GM19463 (cell line): Measurements from ENCODE around the gene TAC1.
"Not testable (repeated sequence)": the region's sequence is repeated elsewhere in the genome, so short reads cannot be mapped to it uniquely, and the experiment has no call there.

Source experiments
- ATAC-seq: cut with Tn5 transposase; IDR thresholded peaks from one replicate; pipeline ENCODE4 v1.9.1; 2021; ENCODE audit warnings: mild to moderate bottlenecking, moderate library complexity; ENCODE audit not compliant: unreplicated experiment

Gene TAC1, protein sequence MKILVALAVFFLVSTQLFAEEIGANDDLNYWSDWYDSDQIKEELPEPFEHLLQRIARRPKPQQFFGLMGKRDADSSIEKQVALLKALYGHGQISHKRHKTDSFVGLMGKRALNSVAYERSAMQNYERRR

DNA sequence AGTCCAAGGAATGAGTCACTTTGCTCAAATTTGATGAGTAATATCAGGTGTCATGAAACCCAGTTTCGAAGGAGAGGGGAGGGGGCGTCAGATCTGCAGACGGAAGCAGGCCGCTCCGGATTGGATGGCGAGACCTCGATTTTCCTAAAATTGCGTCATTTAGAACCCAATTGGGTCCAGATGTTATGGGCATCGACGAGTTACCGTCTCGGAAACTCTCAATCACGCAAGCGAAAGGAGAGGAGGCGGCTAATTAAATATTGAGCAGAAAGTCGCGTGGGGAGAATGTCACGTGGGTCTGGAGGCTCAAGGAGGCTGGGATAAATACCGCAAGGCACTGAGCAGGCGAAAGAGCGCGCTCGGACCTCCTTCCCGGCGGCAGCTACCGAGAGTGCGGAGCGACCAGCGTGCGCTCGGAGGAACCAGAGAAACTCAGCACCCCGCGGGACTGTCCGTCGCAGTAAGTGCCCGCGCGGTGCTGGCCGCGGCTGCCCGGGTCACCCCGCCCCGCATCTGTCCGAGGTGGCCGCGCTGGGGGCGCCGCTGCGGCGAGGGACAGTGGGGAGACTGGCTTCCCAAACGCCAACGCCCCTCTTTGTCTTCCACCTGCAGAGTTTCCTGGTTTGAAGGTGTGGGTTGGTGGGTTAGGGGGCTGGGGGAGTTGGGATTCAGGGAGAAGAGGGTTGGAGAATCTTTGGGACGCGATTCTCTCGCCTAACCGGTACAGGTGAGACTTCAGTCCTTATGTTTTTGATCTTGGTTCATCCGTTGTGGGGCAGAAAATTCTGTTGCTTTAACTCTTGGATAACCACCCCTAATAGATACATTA lies at the start of gene TAC1:
TAC1 (plus strand) TSS at position 351 of the 829 bp plus-strand sequence. CDS start 527 bp downstream, outside the sequence.
- no peak for ATAC-seq

GRCh38 chr7:97685952-97686351 lies 45.9 kb upstream of the TAC1 start:
- ATAC-seq: no peak

DNA sequence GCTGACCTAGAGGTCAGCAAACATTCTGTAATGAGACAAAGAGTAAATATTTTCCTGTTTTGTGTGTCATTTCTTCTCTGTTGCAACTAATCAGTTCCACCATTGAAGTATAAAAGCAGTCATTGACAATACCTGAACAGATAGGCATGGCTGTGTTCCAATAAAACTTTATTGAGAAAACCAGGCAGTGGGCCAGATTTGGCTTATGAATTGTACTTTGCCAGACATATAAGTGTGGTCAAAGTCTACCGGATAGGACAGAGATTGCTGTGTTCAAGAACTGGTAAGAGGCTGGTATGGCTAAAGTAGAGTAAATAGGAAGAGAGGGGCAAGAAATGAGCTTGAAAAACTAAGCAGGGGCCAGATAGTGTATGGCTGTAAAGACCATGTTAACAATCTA lies 38.3 kb upstream of the TAC1 start:
- ATAC-seq: no peak

- ATAC-seq: no peak
These were observed 37.5 kb upstream of the TAC1 start for GRCh38 chr7:97694355-97694754.

- ATAC-seq: no peak
These were observed 34.5 kb upstream of the TAC1 start for GRCh38 chr7:97697396-97697795.

DNA sequence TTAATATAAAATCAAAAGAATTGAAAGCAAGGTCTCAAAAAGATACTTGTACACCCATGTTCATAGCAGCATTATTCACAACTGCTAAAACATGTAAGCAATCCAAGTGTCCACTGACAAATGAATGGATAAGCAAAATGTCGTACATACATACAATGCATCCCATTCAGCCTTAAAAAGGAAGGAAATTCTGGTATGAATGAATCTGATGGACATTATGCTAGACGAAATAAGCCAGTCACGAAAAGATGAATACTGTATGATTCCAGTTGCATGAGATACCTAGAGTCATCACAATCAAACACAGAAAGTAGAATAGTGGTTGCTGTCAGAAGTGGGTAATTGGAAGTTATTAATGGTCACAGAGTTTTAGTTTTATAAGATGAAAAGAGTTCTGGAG lies 9.5 kb upstream of the TAC1 start:
- no peak for ATAC-seq

DNA sequence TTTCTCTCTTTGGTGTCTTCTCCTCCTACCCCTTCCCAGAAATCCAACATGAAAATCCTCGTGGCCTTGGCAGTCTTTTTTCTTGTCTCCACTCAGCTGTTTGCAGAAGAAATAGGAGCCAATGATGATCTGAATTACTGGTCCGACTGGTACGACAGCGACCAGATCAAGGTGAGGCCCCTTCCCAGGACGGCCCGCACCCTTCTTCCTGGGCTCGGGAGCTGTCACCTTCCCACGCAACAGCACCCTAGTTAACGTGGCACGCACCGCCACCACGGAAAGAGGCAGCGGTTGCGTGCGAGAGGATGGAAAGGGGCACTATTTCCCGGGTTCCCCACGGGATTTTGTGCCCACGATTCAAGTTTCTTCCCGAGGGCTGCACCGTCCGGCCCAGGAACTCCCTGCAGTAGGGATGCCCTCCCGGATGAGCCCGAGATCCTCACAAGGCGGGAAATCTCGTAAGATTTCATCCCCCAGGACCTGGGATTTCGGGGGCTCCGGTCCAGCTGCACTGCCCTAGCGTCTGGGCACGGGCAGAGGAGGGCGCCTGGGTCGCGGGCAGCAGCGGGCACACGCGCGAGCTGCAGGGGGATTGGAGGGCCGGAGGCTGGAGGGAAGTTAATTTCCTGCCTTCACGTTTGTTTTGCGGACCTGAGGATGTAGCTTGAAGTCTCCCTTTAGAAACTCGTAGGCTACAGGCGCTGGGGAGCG lies 834 bp downstream of the TAC1 start:
- ATAC-seq: no peak

- no peak for ATAC-seq
These were observed 1.6 kb downstream of the TAC1 start for GRCh38 chr7:97733276-97734161.

- ATAC-seq: no peak
These were observed 2.4 kb downstream of the TAC1 start for GRCh38 chr7:97734255-97734654.

DNA sequence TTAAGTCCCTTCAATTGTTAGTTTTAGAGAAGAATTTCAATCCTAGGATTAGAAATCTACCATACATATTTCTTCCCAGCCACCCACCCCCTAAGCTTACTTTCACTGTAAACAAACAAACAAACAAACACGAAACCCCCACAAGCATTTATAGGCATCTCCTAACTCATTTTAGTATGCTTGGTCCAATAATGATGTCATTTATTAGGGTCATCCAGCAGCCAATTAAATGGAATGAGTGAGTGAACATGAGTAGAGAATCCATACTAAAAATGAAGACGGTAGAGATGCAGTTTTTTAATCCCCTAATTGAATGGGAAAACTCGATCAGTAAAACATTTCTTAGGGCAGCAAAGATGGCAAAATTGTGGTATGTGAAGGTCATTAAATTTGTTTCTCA lies 3.2 kb downstream of the TAC1 start:
- ATAC-seq: no peak

GRCh38 chr7:97748482-97748881 lies 16.6 kb downstream of the TAC1 start:
- ATAC-seq: no peak

DNA sequence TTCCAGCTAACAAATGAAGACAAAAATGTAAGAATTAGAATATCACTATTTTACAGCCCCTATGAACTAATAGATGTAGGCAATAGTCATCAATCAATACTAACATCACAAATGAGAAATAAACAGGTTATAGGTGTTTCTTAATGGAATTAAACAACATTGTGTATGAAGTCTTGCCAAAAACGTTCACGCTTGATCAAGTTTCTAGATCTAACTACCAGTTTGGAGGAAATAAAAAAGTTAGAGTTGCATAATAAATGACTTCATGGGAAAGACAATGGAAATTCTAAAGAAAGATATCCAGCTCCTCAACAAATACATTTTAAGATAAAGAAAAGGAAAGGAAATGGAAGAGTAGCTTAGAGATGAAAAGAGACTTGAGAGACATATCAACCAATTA lies 19.7 kb downstream of the TAC1 start:
- ATAC-seq: no peak

DNA sequence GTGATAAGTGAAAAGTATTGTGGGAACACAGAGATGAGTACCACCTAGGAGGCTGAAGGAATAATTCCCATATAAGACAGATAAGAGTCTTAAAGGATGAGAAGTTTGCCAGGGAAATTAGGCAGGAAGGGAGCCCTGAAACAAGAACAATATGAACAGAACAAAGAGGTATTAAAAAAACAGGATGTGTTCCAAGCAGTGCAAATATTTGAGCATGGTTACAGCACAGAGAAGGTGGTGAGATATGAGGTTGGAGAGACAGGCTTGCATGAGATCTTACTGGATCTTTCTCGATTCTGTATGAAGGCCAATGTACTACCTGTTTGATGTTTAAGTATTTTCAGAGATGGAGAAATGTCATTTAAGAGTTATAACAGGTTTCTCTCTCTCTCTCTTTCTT lies 20.3 kb downstream of the TAC1 start:
- ATAC-seq: no peak

DNA sequence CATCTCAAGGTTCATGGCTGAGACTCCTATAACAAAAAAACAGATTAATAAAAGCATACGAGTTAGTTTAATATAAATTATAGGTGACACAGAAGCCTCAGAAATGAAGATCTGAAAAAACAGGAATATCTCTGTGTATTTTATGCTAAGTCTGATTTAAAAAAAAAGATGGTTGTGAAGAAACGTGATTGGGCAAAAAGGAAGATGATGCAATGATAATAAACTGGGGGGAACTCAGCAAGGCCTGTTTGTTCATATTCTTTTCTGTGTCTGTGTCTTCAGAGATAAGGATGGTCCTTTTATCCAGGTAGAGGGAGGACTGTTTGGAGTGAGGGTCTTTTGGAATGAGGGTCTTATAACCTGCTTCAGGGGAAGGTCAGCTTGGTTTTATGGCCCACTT lies 25.9 kb downstream of the TAC1 start:
- ATAC-seq: no peak

- ATAC-seq: no peak
These were observed 39.0 kb downstream of the TAC1 start for GRCh38 chr7:97770850-97771249.

GRCh38 chr7:97771576-97771975 lies 39.7 kb downstream of the TAC1 start:
- no peak for ATAC-seq

- ATAC-seq: no peak
These were observed 40.4 kb downstream of the TAC1 start for GRCh38 chr7:97772045-97772901.

DNA sequence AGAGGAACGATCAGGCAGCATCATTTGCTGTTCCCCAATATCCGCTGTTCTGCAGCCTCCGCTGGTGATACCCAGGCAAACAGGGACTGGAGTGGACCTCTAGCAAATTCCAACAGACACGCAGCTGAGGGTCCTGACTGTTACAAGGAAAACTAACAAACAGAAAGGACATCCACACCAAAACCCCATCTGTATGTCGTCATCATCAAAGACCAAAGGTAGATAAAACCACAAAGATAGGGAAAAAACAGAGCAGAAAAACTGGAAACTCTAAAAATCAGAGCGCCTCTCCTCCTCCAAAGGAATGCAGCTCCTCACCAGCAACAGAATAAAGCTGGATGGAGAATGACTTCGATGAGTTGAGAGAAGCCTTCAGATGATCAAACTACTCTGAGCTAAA lies 54.5 kb downstream of the TAC1 start:
- not testable (repeated sequence) for ATAC-seq
